ENCODE data around the gene C1orf87.

C1orf87 gene

DNA sequence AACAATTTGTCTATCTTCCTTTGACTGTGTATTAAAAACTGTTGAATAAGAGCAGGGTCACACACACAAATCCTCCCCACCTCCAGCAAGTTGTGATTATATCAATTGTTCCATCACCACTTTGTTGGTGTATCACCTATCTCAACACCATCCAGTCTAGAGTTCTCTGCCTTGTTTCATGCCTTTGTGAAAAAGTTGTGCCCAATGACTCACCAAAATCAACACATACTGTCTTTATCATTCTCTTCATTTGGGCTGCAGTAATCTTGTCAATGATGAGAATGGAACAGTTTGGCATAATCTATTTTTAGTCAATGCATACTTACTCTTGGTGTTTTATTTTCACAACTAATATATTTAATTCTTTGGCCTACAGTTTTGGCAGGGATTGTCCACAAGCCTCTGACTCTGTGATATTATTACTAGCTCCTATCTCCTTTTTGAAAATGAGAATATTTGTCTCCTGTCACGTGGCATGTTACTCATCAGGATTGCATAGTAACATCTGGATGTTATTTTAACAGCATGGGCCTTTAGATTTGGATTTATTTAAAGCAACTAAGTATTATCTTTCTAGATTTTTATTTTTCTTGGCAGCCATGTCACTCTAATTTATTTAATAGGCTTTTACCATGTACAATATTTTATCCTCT, 5.1 kb downstream of the C1orf87 start:
- no peaks in the 10 kb centered on the region for H3F3A ChIP-seq (ENCODE audit: insufficient read depth, low read length)
- no peak for DNase-seq
- no peak overlapping the region for H3K9ac ChIP-seq (ENCODE audit: low read length)
- H3K9me3 ChIP-seq (replicated peaks; ENCODE audit: insufficient read depth, low read length): no peaks in the 10 kb centered on the region
- no peaks in the 10 kb centered on the region for H3K9me2 ChIP-seq (replicated peaks; ENCODE audit: insufficient read depth, low read length)
- H3K79me2 ChIP-seq (ENCODE audit: low read length): no peaks in the 10 kb centered on the region
- H2AFZ ChIP-seq (ENCODE audit: low read length): no peak overlapping the region
- H3K4me1 ChIP-seq (ENCODE audit: low read length): no peaks in the 10 kb centered on the region
- TF ChIP-seq, protein P1, sequence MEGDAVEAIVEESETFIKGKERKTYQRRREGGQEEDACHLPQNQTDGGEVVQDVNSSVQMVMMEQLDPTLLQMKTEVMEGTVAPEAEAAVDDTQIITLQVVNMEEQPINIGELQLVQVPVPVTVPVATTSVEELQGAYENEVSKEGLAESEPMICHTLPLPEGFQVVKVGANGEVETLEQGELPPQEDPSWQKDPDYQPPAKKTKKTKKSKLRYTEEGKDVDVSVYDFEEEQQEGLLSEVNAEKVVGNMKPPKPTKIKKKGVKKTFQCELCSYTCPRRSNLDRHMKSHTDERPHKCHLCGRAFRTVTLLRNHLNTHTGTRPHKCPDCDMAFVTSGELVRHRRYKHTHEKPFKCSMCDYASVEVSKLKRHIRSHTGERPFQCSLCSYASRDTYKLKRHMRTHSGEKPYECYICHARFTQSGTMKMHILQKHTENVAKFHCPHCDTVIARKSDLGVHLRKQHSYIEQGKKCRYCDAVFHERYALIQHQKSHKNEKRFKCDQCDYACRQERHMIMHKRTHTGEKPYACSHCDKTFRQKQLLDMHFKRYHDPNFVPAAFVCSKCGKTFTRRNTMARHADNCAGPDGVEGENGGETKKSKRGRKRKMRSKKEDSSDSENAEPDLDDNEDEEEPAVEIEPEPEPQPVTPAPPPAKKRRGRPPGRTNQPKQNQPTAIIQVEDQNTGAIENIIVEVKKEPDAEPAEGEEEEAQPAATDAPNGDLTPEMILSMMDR (IDR thresholded peaks at IDR 0.05; ENCODE audit: low read length): no peak
- TF ChIP-seq EZH2 (optimal IDR thresholded peaks at IDR 0.05; ENCODE audit: low read depth, low read length) (no peak), EZH2phosphoT487 (IDR thresholded peaks at IDR 0.05; ENCODE audit: low read length) (no peak)
- H3K27me3 ChIP-seq (replicated peaks; ENCODE audit: insufficient read depth, low read length): no peaks in the 10 kb centered on the region
- no peaks in the 10 kb centered on the region for H4K20me1 ChIP-seq (ENCODE audit: insufficient read depth, low read length)
- H3K4me2 ChIP-seq (ENCODE audit: low read depth, low read length): no peak overlapping the region
- H3K4me3 ChIP-seq (ENCODE audit: low read length): no peak overlapping the region
- H3K36me3 ChIP-seq (replicated peaks; ENCODE audit: insufficient read depth, low read length): no peaks in the 10 kb centered on the region
- H3K27ac ChIP-seq (ENCODE audit: low read length): no peak overlapping the region

DNA sequence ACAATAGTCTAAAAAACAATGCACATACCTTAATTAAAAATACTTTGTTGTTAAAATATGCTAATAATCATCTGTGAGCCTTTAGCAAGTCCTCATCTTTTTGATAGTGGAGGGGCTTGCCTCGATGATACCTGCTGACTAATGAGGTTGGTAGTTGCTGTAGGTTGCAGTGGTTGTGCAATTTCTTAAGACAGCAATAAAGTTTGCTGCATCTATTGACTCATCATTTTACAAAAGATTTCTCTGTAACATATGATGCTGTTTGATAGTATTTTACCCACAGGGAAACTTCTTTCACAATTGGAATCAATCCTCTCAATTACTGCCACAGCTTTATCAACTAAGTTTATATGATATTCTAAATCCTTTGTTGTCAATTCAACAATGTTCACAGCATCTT, 7.6 kb downstream of the C1orf87 start:
- H3K9me2 ChIP-seq (replicated peaks; ENCODE audit: insufficient read depth, low read length): no peaks in the 10 kb centered on the region
- H3K4me2 ChIP-seq (ENCODE audit: low read depth, low read length): no peak overlapping the region
- no peaks in the 10 kb centered on the region for H3F3A ChIP-seq (ENCODE audit: insufficient read depth, low read length)
- no peaks in the 10 kb centered on the region for H3K9me3 ChIP-seq (replicated peaks; ENCODE audit: insufficient read depth, low read length)
- no peak overlapping the region for H3K4me3 ChIP-seq (ENCODE audit: low read length)
- no peaks in the 10 kb centered on the region for H3K79me2 ChIP-seq (ENCODE audit: low read length)
- no peak overlapping the region for H2AFZ ChIP-seq (ENCODE audit: low read length)
- H3K4me1 ChIP-seq (ENCODE audit: low read length): no peaks in the 10 kb centered on the region
- no peaks in the 10 kb centered on the region for H3K36me3 ChIP-seq (replicated peaks; ENCODE audit: insufficient read depth, low read length)
- no peaks in the 10 kb centered on the region for H4K20me1 ChIP-seq (ENCODE audit: insufficient read depth, low read length)
- H3K27me3 ChIP-seq (replicated peaks; ENCODE audit: insufficient read depth, low read length): no peaks in the 10 kb centered on the region
- H3K27ac ChIP-seq (ENCODE audit: low read length): no peak overlapping the region
- TF ChIP-seq EZH2 (optimal IDR thresholded peaks at IDR 0.05; ENCODE audit: low read depth, low read length): no peak
- TF ChIP-seq, protein P1 (IDR thresholded peaks at IDR 0.05; ENCODE audit: low read length): no peak
- TF ChIP-seq EZH2phosphoT487 (IDR thresholded peaks at IDR 0.05; ENCODE audit: low read length): no peak
- H3K9ac ChIP-seq (ENCODE audit: low read length): no peak overlapping the region
- no peak for DNase-seq

DNA sequence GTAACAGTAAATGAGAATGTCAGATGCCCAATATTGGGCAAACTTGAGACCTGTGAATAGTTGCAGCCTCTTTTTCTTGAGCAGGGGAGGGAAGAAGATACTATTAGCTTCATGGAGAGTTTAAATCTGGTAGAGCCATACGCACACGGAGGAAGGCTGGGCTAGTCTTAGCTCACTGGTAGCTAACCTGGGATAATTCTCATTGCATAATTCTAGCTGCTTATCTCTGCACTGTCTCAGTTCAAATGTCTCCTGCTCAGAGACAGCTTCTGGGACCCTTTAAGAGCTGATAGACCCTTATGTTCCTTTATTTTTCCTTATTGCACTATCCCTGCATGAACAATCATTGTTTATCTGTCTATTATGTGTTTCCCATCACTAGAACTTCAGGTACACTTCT, 8.4 kb downstream of the C1orf87 start:
- no peak overlapping the region for H2AFZ ChIP-seq (ENCODE audit: low read length)
- DNase-seq: no peak
- no peaks in the 10 kb centered on the region for H3K79me2 ChIP-seq (ENCODE audit: low read length)
- H3K36me3 ChIP-seq (replicated peaks; ENCODE audit: insufficient read depth, low read length): no peaks in the 10 kb centered on the region
- no peaks in the 10 kb centered on the region for H3F3A ChIP-seq (ENCODE audit: insufficient read depth, low read length)
- H3K4me3 ChIP-seq (ENCODE audit: low read length): no peak overlapping the region
- no peak overlapping the region for H3K27ac ChIP-seq (ENCODE audit: low read length)
- no peaks in the 10 kb centered on the region for H4K20me1 ChIP-seq (ENCODE audit: insufficient read depth, low read length)
- no peaks in the 10 kb centered on the region for H3K4me1 ChIP-seq (ENCODE audit: low read length)
- no peak overlapping the region for H3K9ac ChIP-seq (ENCODE audit: low read length)
- no peaks in the 10 kb centered on the region for H3K9me2 ChIP-seq (replicated peaks; ENCODE audit: insufficient read depth, low read length)
- H3K4me2 ChIP-seq (ENCODE audit: low read depth, low read length): no peak overlapping the region
- TF ChIP-seq EZH2phosphoT487 (IDR thresholded peaks at IDR 0.05; ENCODE audit: low read length) (no peak), EZH2 (optimal IDR thresholded peaks at IDR 0.05; ENCODE audit: low read depth, low read length) (no peak)
- TF ChIP-seq, protein P1 (IDR thresholded peaks at IDR 0.05; ENCODE audit: low read length): no peak
- no peaks in the 10 kb centered on the region for H3K9me3 ChIP-seq (replicated peaks; ENCODE audit: insufficient read depth, low read length)
- no peaks in the 10 kb centered on the region for H3K27me3 ChIP-seq (replicated peaks; ENCODE audit: insufficient read depth, low read length)
